Choroid plexus epithelial cell (primary cell): ENCODE results near the gene XRCC5.

Experiments
- DNase-seq: peaks from one replicate; pipeline ENCODE4 v3.0.0-alpha.2; 2010; ENCODE audit warnings: low read depth
- H3K4me3 ChIP-seq: 2 replicates; pipeline ENCODE4 v1.5.1; 2011; ENCODE audit warnings: low read depth, mild to moderate bottlenecking, control low read depth, low read length, moderate library complexity
- CTCF ChIP-seq: conservative IDR thresholded peaks from 2 replicates; pipeline ENCODE4 v1.5.1; 2011; ENCODE audit warnings: low read depth, mild to moderate bottlenecking, control low read depth, inconsistent platforms, low read length, moderate library complexity

Gene XRCC5

GRCh38 chr2:216245391-216245975 is 136.3 kb downstream of the XRCC5 start:
- DNase-seq: no peak
- no peak for TF ChIP-seq CTCF

GRCh38 chr2:216246766-216247165 is 137.6 kb downstream of the XRCC5 start:
- DNase-seq: no peak
- no peak for TF ChIP-seq CTCF

More at GRCh38 chr2:216245391-216245975, 136.3 kb downstream of the XRCC5 start:
- no peak overlapping the region for H3K4me3 ChIP-seq

More at GRCh38 chr2:216246766-216247165, 137.6 kb downstream of the XRCC5 start:
- H3K4me3 ChIP-seq: no peak overlapping the region
